GM12872 (cell line): ENCODE measurements around the gene MTHFR.

Experiments
- CTCF ChIP-seq: IDR thresholded peaks from 3 replicates; pipeline ENCODE4 v1.5.1; 2011; ENCODE audit warnings: low read depth, mild to moderate bottlenecking, low read length, moderate library complexity; ENCODE audit not compliant: insufficient read depth

MTHFR gene

DNA sequence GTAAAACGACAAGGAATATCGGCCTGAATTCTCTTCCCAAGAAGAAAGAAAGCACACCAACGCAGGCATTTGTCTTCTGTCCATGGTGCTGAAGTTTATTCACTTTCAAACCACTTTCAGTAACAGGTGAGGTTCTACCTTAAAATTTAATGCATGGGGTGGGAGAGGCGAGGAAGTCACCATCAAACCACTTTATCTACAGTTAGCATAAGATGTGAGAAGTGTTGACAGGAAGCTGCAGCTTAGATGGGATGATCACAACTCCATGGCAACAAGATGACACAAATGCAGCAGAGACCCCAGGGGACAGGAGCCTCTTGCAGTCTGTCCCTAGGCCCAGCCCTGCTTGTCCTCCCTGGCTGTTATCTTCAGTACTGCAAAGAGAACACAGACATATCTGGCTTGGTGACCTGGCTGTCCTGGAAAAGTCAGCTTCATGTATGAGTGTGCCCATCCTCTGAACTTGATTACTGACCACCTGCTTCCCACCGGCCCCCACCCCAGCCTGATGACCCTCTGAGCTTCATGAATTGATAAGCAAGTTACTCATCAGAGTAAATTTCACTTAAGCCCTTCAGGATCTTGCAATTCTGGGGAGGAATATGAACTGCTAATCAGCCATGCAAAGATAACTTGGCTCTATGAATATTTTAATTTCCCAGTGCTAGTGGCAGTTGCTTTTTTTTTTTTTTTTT is 40.0 kb upstream of the MTHFR start:
- no peak for TF ChIP-seq CTCF

- TF ChIP-seq CTCF: no peak
Observed at GRCh38 chr1:11842154-11843041, 36.6 kb upstream of the MTHFR start.

DNA sequence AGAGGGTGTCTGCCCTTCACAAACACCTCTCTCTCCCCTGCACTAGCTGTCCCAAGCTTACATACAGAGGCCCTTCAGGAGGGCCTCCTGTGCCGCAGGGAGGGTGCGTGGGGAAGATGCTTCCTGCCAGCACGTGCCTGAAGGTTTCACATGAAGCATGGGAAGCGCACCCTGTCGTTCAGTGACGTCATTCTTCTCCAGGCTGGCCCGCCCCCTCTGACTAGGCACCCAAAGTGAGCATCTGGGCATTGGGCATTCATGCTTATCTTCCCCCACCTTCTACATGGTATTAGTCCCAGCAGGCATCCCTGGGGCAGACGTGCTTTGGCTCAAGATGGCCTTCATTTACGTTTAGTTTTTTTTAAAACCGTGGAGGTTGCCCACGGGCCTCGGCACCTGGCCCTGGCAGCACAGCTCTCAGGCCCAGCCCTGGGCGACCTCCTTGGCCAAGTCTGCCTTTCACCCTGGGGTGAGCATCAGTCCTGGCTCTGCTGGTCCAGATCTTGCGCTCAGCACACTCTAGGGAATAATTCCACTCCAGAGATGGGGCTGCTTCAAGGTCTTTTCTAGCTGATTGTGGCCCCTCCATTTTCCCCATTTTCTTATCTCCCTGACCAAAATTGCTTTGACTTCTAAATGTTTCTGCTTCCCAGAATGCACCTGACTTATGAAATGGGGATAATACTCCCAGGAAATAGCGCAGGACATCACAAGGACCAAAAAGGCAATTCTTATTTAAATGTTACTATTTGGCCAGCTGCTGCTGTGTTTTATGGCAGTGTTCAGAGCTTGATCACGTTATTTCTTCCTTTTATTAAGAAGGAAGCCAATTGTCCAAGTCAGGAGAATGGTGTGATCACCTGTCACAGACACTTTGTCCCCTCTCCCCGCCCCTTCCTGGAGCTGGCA is 35.7 kb upstream of the MTHFR start:
- TF ChIP-seq CTCF: no peak

- no peak for TF ChIP-seq CTCF
Observed at GRCh38 chr1:11839727-11840705, 34.3 kb upstream of the MTHFR start.

DNA sequence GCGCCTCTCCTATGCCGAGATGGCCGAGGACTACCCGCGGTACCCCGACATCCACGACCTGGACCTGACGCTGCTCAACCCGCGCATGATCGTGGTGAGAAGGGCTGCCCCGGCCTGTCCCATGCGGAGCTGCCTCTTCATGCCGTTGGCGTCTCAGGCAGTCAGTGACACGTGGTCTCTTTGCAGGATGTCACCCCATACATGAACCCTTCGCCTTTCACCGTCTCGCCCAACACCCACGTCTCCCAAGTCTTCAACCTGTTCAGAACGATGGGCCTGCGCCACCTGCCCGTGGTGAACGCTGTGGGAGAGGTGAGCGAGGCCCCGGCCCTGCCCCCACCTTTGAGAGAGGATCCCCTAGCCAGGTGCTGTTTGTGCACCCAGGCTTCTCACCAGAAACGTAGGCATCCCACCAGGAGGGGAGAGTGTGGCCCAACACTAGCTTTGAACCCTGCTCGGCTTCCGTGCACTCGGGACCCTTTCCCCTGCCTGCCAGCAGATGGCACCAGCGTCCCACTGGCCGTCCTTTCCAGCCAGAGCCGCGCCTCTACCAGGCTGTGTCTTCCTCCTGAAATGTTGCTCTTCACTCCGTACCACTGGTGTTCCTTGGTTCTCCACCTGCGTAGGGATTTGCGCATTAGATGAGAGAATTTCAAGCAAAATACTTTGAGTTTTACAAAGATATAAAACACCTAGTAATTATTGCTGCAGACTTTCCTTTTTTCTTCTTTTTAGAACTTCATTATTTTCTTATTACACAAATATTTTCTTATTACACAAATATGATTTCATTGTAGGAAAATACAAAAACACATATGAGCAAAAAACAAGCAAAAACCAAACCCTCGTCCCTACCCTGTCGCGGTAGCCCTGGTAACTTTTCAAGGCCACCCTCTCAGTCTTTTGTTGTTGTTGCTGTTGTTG is 32.8 kb upstream of the MTHFR start:
- TF ChIP-seq CTCF: peak; percentile 99

DNA sequence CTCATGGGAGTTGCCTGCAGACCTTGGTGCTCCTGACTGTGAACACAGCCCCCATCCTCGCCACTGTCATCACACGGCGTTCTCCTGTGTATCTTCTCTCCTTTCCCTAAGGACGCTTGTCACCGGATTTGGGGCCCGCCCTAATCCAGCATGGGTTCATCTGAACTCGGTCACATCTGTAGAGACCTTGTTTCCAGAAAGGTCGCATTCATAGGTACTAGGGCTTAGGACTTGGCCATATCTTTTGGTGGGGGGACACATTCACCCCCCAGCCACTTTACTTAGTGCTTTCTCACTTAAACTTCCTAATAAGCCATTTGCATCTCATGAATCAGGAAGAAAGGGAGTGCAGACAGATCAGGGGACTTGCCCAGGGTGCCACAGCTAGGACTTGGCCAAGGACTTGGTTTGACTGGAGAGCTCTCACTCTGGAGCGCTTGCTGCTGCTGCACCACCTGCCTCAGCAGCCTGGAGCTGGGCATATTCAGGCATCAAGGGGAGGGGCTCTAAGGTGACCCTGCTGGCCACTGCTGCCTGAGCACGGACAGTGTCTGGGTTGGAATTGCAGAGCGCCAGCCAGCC is 32.1 kb upstream of the MTHFR start:
- TF ChIP-seq CTCF: no peak
